Cortex of kidney (tissue), 1 donor: ENCODE measurements around the gene YAP1.

Source experiments
- DNase-seq: peaks from one replicate; lab custom pipeline; 2025; lab: John Stamatoyannopoulos, UW

Gene YAP1

DNA sequence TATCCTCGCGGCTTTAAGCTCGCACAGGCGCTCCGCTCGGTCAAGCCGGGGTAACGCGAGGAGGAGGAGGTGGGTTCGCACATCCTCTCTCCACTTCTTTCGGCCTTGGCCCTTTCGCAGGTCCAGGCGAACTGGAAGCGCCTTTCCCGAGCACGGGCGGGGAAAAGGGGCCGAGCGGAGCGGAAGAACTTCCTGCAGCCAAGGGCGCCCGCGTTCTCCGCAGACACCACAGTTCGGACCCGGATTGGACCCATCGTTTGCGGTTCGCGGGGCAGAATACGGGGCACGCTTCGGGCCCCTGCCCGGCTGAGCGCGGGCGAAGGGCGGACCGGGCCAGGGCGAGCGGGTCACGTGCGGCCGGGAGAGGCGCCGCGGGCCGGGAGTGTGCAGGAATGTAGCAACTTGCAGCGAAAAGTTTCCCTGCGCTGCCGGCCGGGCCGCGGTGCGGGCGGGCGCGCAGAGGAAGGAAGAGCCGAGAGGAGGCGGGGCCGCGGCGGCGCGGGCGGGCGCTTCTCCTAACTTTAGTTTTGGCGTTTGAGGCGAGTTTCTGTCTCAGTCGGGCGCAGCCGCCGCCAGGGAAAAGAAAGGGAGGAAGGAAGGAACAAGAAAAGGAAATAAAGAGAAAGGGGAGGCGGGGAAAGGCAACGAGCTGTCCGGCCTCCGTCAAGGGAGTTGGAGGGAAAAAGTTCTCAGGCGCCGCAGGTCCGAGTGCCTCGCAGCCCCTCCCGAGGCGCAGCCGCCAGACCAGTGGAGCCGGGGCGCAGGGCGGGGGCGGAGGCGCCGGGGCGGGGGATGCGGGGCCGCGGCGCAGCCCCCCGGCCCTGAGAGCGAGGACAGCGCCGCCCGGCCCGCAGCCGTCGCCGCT, at the start of gene YAP1:
Gene YAP1, plus strand, starts transcription at position 552 of the 865 bp plus-strand sequence. CDS start 402 bp downstream, outside the sequence.
- no peak for DNase-seq

DNA sequence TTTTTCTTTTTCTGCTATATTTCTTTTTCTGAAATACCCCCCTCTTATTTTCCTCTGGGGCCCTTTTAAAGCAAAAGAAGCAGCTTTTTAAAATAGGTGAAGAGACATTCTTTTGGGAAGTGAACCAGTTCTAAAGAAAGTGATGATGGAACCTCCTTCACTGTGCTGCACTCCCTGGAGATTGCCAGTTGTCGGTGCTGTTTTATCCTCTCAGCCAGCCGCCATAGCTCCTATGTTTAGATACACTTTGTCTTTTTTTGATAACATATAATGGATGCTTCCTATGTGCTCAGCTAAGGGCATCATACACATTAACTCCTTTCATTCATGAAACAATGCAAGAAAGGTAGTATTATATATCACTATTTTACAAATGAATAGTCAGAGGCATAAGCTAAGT, 49.0 kb upstream of the YAP1 start:
- DNase-seq = no peak

DNA sequence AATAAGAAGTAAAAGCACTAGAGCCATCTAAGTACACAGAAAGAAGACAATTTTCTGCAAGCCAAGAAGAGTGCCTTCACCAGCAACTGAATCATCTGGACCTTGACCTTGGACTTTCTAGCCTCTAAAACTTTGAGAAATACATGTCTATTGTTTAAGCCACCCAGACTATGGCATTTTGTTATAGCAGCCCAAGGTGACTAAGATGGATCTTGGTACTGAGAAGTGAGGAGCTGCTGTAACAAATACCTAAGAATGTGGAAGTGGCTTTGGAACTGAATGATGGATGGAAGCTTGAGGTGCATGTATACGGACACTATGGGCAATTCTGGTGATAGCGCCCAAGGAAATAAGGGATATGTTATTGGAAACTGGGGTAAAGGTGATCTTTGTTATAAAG, 48.1 kb upstream of the YAP1 start:
- no peak for DNase-seq

GRCh38 chr11:102064316-102064715, 45.9 kb upstream of the YAP1 start:
- no peak for DNase-seq

DNA sequence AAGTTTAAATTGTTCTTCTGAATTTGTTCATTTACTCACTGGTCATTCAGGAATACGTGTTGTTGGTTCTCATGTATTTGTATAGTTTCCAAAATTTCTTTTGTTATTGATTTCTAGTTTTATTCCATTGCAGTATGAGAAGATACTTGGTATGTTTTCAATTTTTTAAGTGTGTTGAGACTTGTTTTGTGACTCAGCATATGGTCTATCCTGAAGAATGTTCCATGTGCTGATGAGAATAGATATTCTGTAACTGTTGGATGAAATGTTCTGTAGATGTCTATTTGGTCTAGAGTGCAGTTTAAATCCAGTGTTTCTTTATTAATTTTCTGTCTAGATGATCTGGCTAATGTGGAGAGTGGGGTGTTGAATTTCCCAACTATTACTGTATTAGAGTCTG, 39.5 kb upstream of the YAP1 start:
- no peak for DNase-seq

GRCh38 chr11:102071497-102072472, 38.5 kb upstream of the YAP1 start:
- no peak for DNase-seq

GRCh38 chr11:102073253-102073652, 37.0 kb upstream of the YAP1 start:
- DNase-seq = no peak

GRCh38 chr11:102079625-102080024, 30.6 kb upstream of the YAP1 start:
- no peak for DNase-seq

- no peak for DNase-seq
These were observed 28.9 kb upstream of the YAP1 start for GRCh38 chr11:102081313-102081712.

- DNase-seq = no peak
These were observed 24.2 kb upstream of the YAP1 start for GRCh38 chr11:102085864-102086551.

DNA sequence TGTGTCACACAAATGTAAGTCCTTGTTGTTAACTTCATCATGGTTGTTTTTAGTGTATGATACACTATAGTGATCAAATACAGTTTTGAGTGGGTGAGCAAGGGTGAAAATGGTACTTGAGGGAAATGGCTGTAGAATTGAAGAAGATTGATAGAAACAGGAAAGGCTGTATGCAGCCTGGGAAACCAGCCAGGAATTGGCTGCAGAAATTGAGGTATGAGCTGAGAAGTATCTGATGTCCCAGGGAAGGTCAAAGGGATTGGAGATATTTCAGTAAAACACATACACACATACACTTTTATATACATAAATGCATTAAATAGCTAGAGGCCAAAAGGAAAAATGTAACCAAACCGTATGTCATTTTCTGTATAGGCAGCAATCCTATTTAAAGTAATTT, 13.1 kb upstream of the YAP1 start:
- DNase-seq = no peak

- DNase-seq = no peak
These were observed 10.5 kb upstream of the YAP1 start for GRCh38 chr11:102099755-102100154.

DNA sequence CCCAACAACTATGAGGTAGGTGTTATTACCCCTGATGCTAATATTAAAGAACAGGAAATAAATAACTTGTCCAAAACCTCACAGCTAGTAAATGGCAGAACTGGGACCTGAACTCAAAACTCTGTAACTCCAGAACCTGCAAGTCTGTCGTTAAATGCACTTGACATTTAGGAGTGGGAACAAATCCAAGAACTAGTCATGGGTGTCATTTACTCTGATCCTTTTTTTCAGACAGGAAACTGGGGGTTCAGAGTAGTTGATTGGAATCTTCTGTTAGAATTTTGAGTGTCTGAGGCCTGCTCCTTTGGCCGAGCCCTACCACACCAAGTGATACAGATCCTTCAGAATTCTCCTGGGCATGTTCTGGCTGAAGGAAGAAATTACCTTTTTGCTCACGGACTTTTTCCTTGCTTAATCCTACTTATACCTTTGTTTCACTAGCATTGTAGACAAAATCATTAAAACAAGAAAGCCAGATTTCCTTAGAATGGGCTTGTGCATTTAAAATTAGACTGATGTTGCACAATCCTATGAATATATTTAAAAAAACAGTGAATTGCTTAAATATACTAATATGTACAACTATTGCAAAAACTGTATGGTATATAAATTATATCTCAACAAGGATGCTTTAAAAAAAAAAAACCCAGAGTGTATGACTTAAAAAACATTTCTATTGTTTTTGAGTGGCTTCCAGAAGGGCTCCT, 1.4 kb upstream of the YAP1 start:
- no peak for DNase-seq

DNA sequence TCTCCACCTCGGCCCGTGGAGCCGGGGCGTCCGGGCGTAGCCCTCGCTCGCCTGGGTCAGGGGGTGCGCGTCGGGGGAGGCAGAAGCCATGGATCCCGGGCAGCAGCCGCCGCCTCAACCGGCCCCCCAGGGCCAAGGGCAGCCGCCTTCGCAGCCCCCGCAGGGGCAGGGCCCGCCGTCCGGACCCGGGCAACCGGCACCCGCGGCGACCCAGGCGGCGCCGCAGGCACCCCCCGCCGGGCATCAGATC, 439 bp downstream of the YAP1 start:
- DNase-seq = no peak

DNA sequence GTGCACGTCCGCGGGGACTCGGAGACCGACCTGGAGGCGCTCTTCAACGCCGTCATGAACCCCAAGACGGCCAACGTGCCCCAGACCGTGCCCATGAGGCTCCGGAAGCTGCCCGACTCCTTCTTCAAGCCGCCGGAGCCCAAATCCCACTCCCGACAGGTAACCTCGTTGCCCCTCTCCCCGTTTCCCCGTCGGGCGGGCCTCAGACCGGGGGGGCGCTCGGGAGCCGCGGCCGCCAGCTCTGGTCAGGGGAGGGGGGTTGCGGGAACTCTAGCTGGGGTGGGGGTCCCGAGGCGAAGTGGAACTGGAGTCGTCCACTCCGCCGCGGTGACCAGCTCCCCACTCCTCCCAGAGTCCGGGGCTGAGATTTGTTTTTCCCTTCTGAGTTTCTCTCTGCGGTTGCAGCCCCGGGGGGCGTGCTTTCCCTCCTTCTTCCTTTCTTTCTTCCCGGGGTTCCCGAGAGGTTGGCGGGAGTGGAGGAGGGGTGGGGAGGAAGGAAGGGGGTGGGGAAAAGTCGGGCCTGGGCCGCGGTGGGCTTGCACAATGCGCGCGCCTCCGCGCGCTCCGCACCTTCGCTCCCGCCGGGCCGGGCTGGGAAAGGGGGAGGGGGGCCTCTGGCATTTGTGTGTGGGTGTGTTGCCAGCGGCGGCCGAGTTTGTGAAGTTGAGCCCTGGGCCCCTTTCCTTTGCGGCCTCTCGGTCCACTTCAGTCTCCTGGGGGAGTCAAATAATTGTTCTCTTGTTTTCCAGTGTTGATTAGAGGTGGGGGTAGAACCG, 952 bp downstream of the YAP1 start:
- no peak for DNase-seq

DNA sequence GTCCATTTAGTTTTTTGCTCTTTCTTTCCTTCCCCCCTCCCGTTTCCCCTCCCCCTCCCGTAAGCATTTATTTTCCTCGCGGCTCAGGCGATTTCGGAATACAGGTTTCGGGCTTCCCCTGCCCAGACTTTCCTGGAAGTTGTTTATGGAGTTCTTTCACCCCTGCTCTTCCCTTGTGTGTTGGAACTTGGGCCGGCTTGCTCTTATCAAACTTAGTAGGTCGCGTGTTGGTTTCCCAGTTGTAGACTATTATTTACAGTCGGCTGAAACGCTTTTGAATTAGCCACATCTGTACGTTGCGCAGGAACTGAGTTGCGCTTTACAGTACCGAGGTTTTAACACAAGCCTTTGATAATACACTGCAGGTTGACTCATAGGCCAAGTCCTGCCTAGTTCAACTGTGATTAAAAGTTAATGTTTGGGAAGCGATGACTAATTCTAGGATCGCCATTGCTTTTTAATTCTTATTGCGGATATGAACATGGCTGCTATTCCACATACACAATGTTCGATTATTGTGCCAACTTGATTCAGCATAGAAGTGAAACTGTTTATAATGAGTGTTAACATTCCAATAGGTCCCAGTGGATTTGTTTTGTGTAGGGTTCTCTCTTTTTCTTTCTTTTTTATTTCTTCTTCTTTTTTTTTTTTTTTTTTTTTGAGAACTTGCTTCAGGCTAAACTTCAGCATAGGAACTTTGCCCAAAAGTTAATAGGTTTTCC, 1.7 kb downstream of the YAP1 start:
- no peak for DNase-seq

DNA sequence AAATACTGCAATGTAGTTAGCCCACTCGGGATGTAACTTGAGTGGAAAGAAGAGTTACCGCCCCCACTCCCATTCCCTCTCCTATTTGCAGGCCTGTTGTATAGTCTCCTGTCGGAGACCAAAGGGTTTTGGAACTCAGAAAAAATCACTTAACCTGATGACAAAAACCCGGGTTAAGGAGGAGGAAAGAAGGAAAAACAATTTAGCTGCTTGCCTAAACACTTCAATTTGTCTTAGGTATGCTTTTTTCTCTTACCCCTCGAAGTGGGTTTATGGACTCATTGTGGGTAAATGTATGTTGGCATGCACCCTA, 2.2 kb downstream of the YAP1 start:
- no peak for DNase-seq

DNA sequence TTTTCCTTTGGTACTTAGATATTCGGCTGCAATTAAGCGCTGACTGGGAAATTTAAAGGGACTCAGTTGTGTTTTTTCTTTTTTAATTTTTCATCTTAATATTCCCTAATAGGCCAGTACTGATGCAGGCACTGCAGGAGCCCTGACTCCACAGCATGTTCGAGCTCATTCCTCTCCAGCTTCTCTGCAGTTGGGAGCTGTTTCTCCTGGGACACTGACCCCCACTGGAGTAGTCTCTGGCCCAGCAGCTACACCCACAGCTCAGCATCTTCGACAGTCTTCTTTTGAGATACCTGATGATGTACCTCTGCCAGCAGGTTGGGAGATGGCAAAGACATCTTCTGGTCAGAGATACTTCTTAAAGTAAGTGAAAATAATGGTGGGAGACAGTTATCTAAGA, 3.8 kb downstream of the YAP1 start:
- DNase-seq = no peak

DNA sequence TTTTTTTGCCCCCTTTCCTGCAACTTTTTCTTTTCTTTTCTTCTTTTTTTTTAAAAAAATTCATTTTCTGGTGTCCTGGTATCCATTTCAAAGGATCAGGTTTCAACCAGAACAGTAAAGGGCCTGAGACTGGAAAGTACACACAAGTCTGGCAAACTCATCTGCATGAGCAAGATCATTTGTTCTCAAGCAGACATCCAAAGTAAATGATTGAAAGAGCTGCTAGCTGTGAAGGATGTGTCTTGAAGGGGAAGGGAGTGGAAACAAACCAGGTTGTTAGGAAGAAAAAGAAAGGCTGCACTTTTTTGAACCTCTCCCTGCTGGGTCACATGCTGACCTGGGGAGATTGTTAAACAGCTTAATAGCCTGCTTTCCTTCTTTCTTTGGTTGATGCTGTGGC, 5.3 kb downstream of the YAP1 start:
- no peak for DNase-seq

DNA sequence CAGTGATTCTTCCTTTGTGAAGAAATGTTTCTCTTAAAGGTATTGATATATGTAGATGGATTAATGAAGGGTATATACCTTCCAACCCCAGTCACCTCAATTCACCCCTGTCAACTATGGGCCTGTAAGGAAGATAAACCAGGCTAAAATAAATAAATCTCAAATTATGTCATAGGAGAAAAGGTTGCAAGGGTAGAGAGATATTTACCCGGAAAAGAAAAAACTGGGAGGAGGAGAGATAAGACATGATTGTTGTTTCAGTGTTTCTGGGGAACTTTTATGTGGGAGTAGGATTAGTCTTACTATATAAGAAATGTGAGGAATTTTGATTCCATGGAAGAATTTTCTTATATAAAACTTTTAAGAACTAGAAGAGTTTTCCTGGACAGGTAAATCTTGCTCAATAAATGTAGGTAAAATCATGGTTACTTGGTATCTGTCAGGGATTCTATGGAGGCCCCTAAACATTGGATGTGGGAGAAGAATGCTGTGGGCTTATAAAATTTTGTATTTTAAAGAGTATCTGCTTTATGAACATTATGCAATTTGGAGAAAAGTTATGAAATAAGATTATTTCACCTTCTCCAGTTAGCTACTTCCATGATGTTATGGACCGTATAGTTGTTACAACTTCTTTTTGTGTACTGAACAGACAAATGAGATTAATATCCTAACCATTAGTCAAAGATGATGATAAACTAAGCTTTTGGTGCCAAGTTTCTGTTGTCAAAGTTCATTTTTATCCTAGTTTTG, 6.4 kb downstream of the YAP1 start:
- no peak for DNase-seq
